Mesendoderm (in vitro differentiated cells): Measurements from ENCODE around the gene SOCS7.
A peak's percentile ranks its signal among the peaks of the same experiment; 100 is the strongest.

ENCODE experiments used
- DNase-seq: peaks from one replicate; pipeline ENCODE4 v3.0.0; 2013
- H2AK5ac ChIP-seq: 2 replicates; pipeline ENCODE4 v1.6.1; 2013; ENCODE audit warnings: low read length, inconsistent platforms
- H2BK120ac ChIP-seq: 2 replicates; pipeline ENCODE4 v1.6.1; 2013; ENCODE audit warnings: low read depth, mild to moderate bottlenecking, low read length, moderate library complexity, mixed read lengths
- H2BK15ac ChIP-seq: replicated peaks from 2 replicates; pipeline ENCODE4 v1.6.1; 2013; ENCODE audit warnings: low read depth, mild to moderate bottlenecking, moderate library complexity
- H2BK5ac ChIP-seq: 2 replicates; pipeline ENCODE4 v1.6.1; 2013; ENCODE audit warnings: low read length, inconsistent platforms
- H3K18ac ChIP-seq: 2 replicates; pipeline ENCODE4 v1.6.1; 2013; ENCODE audit warnings: mild to moderate bottlenecking, low read length, mixed read lengths
- H3K23ac ChIP-seq: one replicate; pipeline ENCODE4 v1.6.1; 2013; ENCODE audit warnings: low read length
- H3K27ac ChIP-seq: 2 replicates; pipeline ENCODE4 v1.5.1; 2013; ENCODE audit warnings: low read depth, mild to moderate bottlenecking, inconsistent platforms, low read length, moderate library complexity
- H3K27me3 ChIP-seq: 2 replicates; pipeline ENCODE4 v1.6.1; 2013; ENCODE audit warnings: low read length, control low read depth, mild to moderate bottlenecking, inconsistent platforms; ENCODE audit not compliant: insufficient read depth, poor library complexity
- H3K36me3 ChIP-seq: 2 replicates; pipeline ENCODE4 v1.6.1; 2013; ENCODE audit warnings: low read length, inconsistent platforms; ENCODE audit not compliant: control insufficient read depth, insufficient read depth
- H3K4ac ChIP-seq: one replicate; pipeline ENCODE4 v1.6.1; 2013; ENCODE audit warnings: low read depth, mild to moderate bottlenecking, low read length, moderate library complexity
- H3K4me1 ChIP-seq: 2 replicates; pipeline ENCODE4 v1.6.1; 2013; ENCODE audit warnings: low read depth, low read length, inconsistent platforms; ENCODE audit not compliant: control insufficient read depth
- H3K4me2 ChIP-seq: 2 replicates; pipeline ENCODE4 v1.6.1; 2013; ENCODE audit warnings: low read length
- H3K4me3 ChIP-seq: 2 replicates; pipeline ENCODE4 v1.5.1; 2013; ENCODE audit warnings: mild to moderate bottlenecking, low read length
- H3K56ac ChIP-seq: one replicate; pipeline ENCODE4 v1.6.1; 2013; ENCODE audit warnings: low read length
- H3K79me1 ChIP-seq: 2 replicates; pipeline ENCODE4 v1.6.1; 2013; ENCODE audit warnings: low read length, inconsistent platforms
- H3K79me2 ChIP-seq: 2 replicates; pipeline ENCODE4 v1.6.1; 2013; ENCODE audit warnings: mild to moderate bottlenecking, low read length; ENCODE audit not compliant: control insufficient read depth, insufficient read depth
- H3K9ac ChIP-seq: 2 replicates; pipeline ENCODE4 v1.6.1; 2013; ENCODE audit warnings: low read length, inconsistent platforms
- H4K5ac ChIP-seq: one replicate; pipeline ENCODE4 v1.6.1; 2013; ENCODE audit warnings: low read length
- H4K8ac ChIP-seq: one replicate; pipeline ENCODE4 v1.6.1; 2013; ENCODE audit warnings: low read depth, mild to moderate bottlenecking, control low read depth, low read length, moderate library complexity
- WGBS: extraction: QIAGEN DNeasy Blood & Tissue Kit; methylation state at CpG from one replicate; pipeline ENCODE4 v1.1.7; 2013; ENCODE audit warnings: low lambda C conversion rate, missing lambda C conversion rate; ENCODE audit not compliant: insufficient coverage; ENCODE audit errors: extremely low coverage; 5-methylcytosine and 5-hydroxymethylcytosine counted together

The SOCS7 gene

GRCh38 chr17:38353086-38353604, 1.5 kb downstream of the SOCS7 start:
- Histone ChIP-seq H3K4me2 (peak overlapping the region; percentile 4), H2BK120ac (no peak overlapping the region), H3K9ac (peak overlapping the region; percentile 88), H3K36me3 (no peaks in the 10 kb centered on the region), H3K4me3 (peak overlapping the region; percentile 52), H3K79me1 (peaks cover 11% of the 10 kb centered on the region), H3K79me2 (peaks cover 22% of the 10 kb centered on the region), H3K18ac (no peak overlapping the region), H3K23ac (no peak overlapping the region), H2AK5ac (no peak overlapping the region), H4K8ac (no peak overlapping the region), H3K4me1 (peaks cover 9% of the 10 kb centered on the region), H3K27me3 (no peaks in the 10 kb centered on the region), H3K4ac (no peak overlapping the region), H2BK15ac (no peak overlapping the region), H2BK5ac (no peak overlapping the region), H4K5ac (no peak overlapping the region), H3K27ac (no peak overlapping the region), H3K56ac (peak overlapping the region; percentile 92)
- DNase-seq: no peak
- WGBS: no CpG with 5 or more reads among the region's 8 CpGs

GRCh38 chr17:38353668-38354067, 2.0 kb downstream of the SOCS7 start:
- H3K27me3 ChIP-seq: no peaks in the 10 kb centered on the region
- H2AK5ac ChIP-seq: no peak overlapping the region
- DNase-seq: no peak
- H3K9ac ChIP-seq: no peak overlapping the region
- WGBS: no CpG with 5 or more reads among the region's 13 CpGs
- no peak overlapping the region for H4K8ac ChIP-seq
- H2BK15ac ChIP-seq: no peak overlapping the region
- no peak overlapping the region for H3K4ac ChIP-seq
- H2BK5ac ChIP-seq: no peak overlapping the region
- no peak overlapping the region for H3K56ac ChIP-seq
- peaks cover 11% of the 10 kb centered on the region for H3K79me1 ChIP-seq
- H4K5ac ChIP-seq: no peak overlapping the region
- H3K79me2 ChIP-seq: peaks cover 24% of the 10 kb centered on the region
- no peak overlapping the region for H3K27ac ChIP-seq
- H3K4me2 ChIP-seq: no peak overlapping the region
- H3K23ac ChIP-seq: no peak overlapping the region
- peaks cover 9% of the 10 kb centered on the region for H3K4me1 ChIP-seq
- no peak overlapping the region for H3K18ac ChIP-seq
- H3K36me3 ChIP-seq: no peaks in the 10 kb centered on the region
- H3K4me3 ChIP-seq: no peak overlapping the region
- no peak overlapping the region for H2BK120ac ChIP-seq

GRCh38 chr17:38354466-38354865, 2.8 kb downstream of the SOCS7 start:
- no CpG with 5 or more reads among the region's 7 CpGs for WGBS
- Histone ChIP-seq H3K4me2 (no peak overlapping the region), H2BK120ac (no peak overlapping the region), H2AK5ac (no peak overlapping the region), H3K4me3 (no peak overlapping the region), H2BK15ac (no peak overlapping the region), H3K23ac (no peak overlapping the region), H3K4ac (no peak overlapping the region), H3K56ac (no peak overlapping the region), H3K79me1 (peaks cover 15% of the 10 kb centered on the region), H3K79me2 (peaks cover 24% of the 10 kb centered on the region), H3K27ac (no peak overlapping the region), H3K4me1 (peaks cover 9% of the 10 kb centered on the region), H3K9ac (no peak overlapping the region), H4K8ac (no peak overlapping the region), H4K5ac (no peak overlapping the region), H2BK5ac (no peak overlapping the region), H3K27me3 (no peaks in the 10 kb centered on the region), H3K18ac (no peak overlapping the region), H3K36me3 (no peaks in the 10 kb centered on the region)
- no peak for DNase-seq

- H2BK120ac ChIP-seq: no peak overlapping the region
- no peak overlapping the region for H3K9ac ChIP-seq
- H3K4me2 ChIP-seq: no peak overlapping the region
- no peak overlapping the region for H3K27ac ChIP-seq
- peaks cover 15% of the 10 kb centered on the region for H3K79me1 ChIP-seq
- no peak for DNase-seq
- H3K36me3 ChIP-seq: no peaks in the 10 kb centered on the region
- no CpG with 5 or more reads among the region's 4 CpGs for WGBS
- peaks cover 24% of the 10 kb centered on the region for H3K79me2 ChIP-seq
- no peak overlapping the region for H4K8ac ChIP-seq
- no peak overlapping the region for H3K4ac ChIP-seq
- no peak overlapping the region for H2AK5ac ChIP-seq
- no peak overlapping the region for H2BK5ac ChIP-seq
- no peak overlapping the region for H3K56ac ChIP-seq
- no peak overlapping the region for H4K5ac ChIP-seq
- peak overlapping the region; percentile 15 for H3K23ac ChIP-seq
- H3K18ac ChIP-seq: no peak overlapping the region
- no peak overlapping the region for H2BK15ac ChIP-seq
- H3K27me3 ChIP-seq: no peaks in the 10 kb centered on the region
- H3K4me3 ChIP-seq: no peak overlapping the region
- H3K4me1 ChIP-seq: peaks cover 9% of the 10 kb centered on the region
Measured at GRCh38 chr17:38355251-38355650, 3.6 kb downstream of the SOCS7 start.

GRCh38 chr17:38357486-38358123, 6.0 kb downstream of the SOCS7 start:
- DNase-seq: no peak
- H2BK15ac ChIP-seq: no peak overlapping the region
- H3K36me3 ChIP-seq: no peaks in the 10 kb centered on the region
- H3K4me2 ChIP-seq: no peak overlapping the region
- H3K9ac ChIP-seq: no peak overlapping the region
- no peak overlapping the region for H4K5ac ChIP-seq
- no peak overlapping the region for H3K18ac ChIP-seq
- H3K27me3 ChIP-seq: no peaks in the 10 kb centered on the region
- no peak overlapping the region for H3K56ac ChIP-seq
- no peak overlapping the region for H3K23ac ChIP-seq
- H3K4me1 ChIP-seq: peaks cover 12% of the 10 kb centered on the region
- H4K8ac ChIP-seq: no peak overlapping the region
- H3K27ac ChIP-seq: no peak overlapping the region
- H3K4me3 ChIP-seq: no peak overlapping the region
- H2AK5ac ChIP-seq: no peak overlapping the region
- no CpG with 5 or more reads among the region's 2 CpGs for WGBS
- H3K79me1 ChIP-seq: peaks cover 15% of the 10 kb centered on the region
- no peak overlapping the region for H3K4ac ChIP-seq
- no peak overlapping the region for H2BK120ac ChIP-seq
- no peak overlapping the region for H2BK5ac ChIP-seq
- peaks cover 24% of the 10 kb centered on the region for H3K79me2 ChIP-seq
